Thyroid gland (tissue), 4 donors: ENCODE results near the gene AKAP5.

Experiments
- POLR2A ChIP-seq, 2 donors: fragments of 450-650 bp; IDR thresholded peaks; one replicate each; pipeline ENCODE4 v1.6.1; 2017; ENCODE audit warnings: antibody characterized with exemption in 2 of 2, mild to moderate bottlenecking in 2 of 2, moderate library complexity in 1 of 2
- TF ChIP-seq, protein P1 (sequence below), 6 experiments: fragments of 200-600 bp in 3 of 6; fragments of 450-650 bp in 3 of 6; sonication (generic) in 3 of 6; IDR thresholded peaks; one replicate each; pipeline ENCODE4 v1.5.1; 2016 to 2019; ENCODE audit warnings: antibody characterized with exemption in 6 of 6, mild to moderate bottlenecking in 2 of 6, inconsistent platforms in 1 of 6, moderate library complexity in 1 of 6

DNA sequence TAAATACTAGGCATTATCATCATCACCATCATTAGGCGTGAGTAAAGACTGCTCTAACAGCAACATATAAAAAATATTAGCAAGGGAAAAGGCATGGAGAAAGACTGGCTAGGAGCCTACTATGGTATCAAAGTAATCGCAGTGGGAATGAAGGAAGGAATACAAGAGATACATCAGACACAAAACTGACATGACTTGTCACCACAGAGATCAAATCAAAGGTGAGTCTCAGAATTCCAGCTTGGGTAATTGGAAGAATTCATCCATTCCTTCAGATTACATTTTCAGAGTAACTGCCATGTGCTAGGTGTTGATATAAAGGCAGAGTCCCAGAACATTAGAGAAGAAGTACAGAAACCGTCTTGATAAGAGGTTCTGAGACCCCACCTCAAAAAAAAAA lies 28.2 kb downstream of the AKAP5 start:
- TF ChIP-seq, protein P1, sequence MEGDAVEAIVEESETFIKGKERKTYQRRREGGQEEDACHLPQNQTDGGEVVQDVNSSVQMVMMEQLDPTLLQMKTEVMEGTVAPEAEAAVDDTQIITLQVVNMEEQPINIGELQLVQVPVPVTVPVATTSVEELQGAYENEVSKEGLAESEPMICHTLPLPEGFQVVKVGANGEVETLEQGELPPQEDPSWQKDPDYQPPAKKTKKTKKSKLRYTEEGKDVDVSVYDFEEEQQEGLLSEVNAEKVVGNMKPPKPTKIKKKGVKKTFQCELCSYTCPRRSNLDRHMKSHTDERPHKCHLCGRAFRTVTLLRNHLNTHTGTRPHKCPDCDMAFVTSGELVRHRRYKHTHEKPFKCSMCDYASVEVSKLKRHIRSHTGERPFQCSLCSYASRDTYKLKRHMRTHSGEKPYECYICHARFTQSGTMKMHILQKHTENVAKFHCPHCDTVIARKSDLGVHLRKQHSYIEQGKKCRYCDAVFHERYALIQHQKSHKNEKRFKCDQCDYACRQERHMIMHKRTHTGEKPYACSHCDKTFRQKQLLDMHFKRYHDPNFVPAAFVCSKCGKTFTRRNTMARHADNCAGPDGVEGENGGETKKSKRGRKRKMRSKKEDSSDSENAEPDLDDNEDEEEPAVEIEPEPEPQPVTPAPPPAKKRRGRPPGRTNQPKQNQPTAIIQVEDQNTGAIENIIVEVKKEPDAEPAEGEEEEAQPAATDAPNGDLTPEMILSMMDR (IDR thresholded peaks at IDR 0.05) = no peak
- TF ChIP-seq POLR2A (IDR thresholded peaks at IDR 0.05) = no peak
